Mesenchymal stem cell (in vitro differentiated cells and primary cell): ENCODE data around the gene MAPK12.
A peak's percentile ranks its signal among the peaks of the same experiment; 100 is the strongest.
"Not testable (repeated sequence)": the region's sequence is repeated elsewhere in the genome, so short reads cannot be mapped to it uniquely, and the experiment has no call there.

ENCODE experiments used
- DNase-seq: peaks from one replicate; pipeline ENCODE4 v3.0.0-alpha.2; 2013
- H2AFZ ChIP-seq: one replicate; pipeline ENCODE4 v1.6.1; 2013; ENCODE audit warnings: low read depth, mild to moderate bottlenecking, control low read depth, inconsistent platforms, low read length, moderate library complexity
- H2AK5ac ChIP-seq: 2 replicates; pipeline ENCODE4 v1.6.1; 2013; ENCODE audit warnings: low read length, moderate library complexity, mild to moderate bottlenecking, inconsistent platforms; ENCODE audit not compliant: severe bottlenecking
- H2BK120ac ChIP-seq: one replicate; pipeline ENCODE4 v1.6.1; 2013; ENCODE audit warnings: low read depth, mild to moderate bottlenecking, inconsistent platforms, low read length, moderate library complexity
- H2BK12ac ChIP-seq, 2 experiments: one replicate each; pipeline ENCODE4 v1.6.1; 2013; ENCODE audit warnings: inconsistent platforms in 2 of 2, low read length in 2 of 2, mild to moderate bottlenecking in 2 of 2, moderate library complexity in 2 of 2, control low read depth in 1 of 2
- H2BK15ac ChIP-seq: one replicate; pipeline ENCODE4 v1.6.1; 2013; ENCODE audit warnings: mild to moderate bottlenecking, low read depth, inconsistent platforms; ENCODE audit not compliant: poor library complexity, severe bottlenecking
- H2BK5ac ChIP-seq: 2 replicates; pipeline ENCODE4 v1.6.1; 2013; ENCODE audit warnings: low read depth, mild to moderate bottlenecking, low read length, control low read depth, inconsistent platforms; ENCODE audit not compliant: poor library complexity, severe bottlenecking
- H3K14ac ChIP-seq, 2 experiments: one replicate each; pipeline ENCODE4 v1.6.1; 2013; ENCODE audit warnings: inconsistent platforms in 2 of 2, low read length in 2 of 2, control low read depth in 1 of 2, mild to moderate bottlenecking in 1 of 2, moderate library complexity in 1 of 2
- H3K18ac ChIP-seq, 2 experiments: one replicate each; pipeline ENCODE4 v1.6.1; 2013; ENCODE audit warnings: inconsistent platforms in 2 of 2, low read length in 2 of 2, control low read depth in 1 of 2, low read depth in 1 of 2, mild to moderate bottlenecking in 1 of 2
- H3K23ac ChIP-seq, 2 experiments: one replicate each; pipeline ENCODE4 v1.6.1; 2013; ENCODE audit warnings: inconsistent platforms in 2 of 2, low read length in 2 of 2, mild to moderate bottlenecking in 2 of 2, moderate library complexity in 2 of 2, control low read depth in 1 of 2
- H3K27ac ChIP-seq: 2 replicates; pipeline ENCODE4 v1.5.1; 2013; ENCODE audit warnings: mild to moderate bottlenecking, moderate library complexity, low read length, control low read depth, inconsistent platforms; ENCODE audit not compliant: poor library complexity, severe bottlenecking
- H3K27me3 ChIP-seq, 2 experiments: 2 replicates each; pipeline versions ENCODE4 v1.6.1 to v1.7.0; 2013; ENCODE audit warnings: low read length in 2 of 2, mild to moderate bottlenecking in 2 of 2, moderate library complexity in 2 of 2, control low read depth in 1 of 2, inconsistent platforms in 1 of 2; ENCODE audit not compliant: control insufficient read depth in 1 of 2, insufficient read depth in 1 of 2
- H3K36me3 ChIP-seq, 2 experiments: 2 replicates each; pipeline versions ENCODE4 v1.6.1 to v1.7.0; 2013; ENCODE audit warnings: low read length in 2 of 2, control low read depth in 1 of 2, inconsistent platforms in 1 of 2, low read depth in 1 of 2, mild to moderate bottlenecking in 1 of 2; ENCODE audit not compliant: insufficient read depth in 2 of 2, control insufficient read depth in 1 of 2
- H3K4ac ChIP-seq, 2 experiments: one replicate each; pipeline ENCODE4 v1.6.1; 2013; ENCODE audit warnings: inconsistent platforms in 2 of 2, low read length in 2 of 2, mild to moderate bottlenecking in 2 of 2, moderate library complexity in 2 of 2, control low read depth in 1 of 2, low read depth in 1 of 2
- H3K4me1 ChIP-seq: 2 replicates; pipeline ENCODE4 v1.6.1; 2013; ENCODE audit warnings: low read depth, low read length, control low read depth; ENCODE audit not compliant: control insufficient read depth, insufficient read depth
- H3K4me2 ChIP-seq: 2 replicates; pipeline ENCODE4 v1.6.1; 2013; ENCODE audit warnings: low read length, mild to moderate bottlenecking, inconsistent platforms; ENCODE audit not compliant: poor library complexity, severe bottlenecking
- H3K4me3 ChIP-seq, 2 experiments: 2 replicates each; pipeline versions ENCODE4 v1.5.1 to v1.7.0; 2013; ENCODE audit warnings: low read length in 2 of 2, mild to moderate bottlenecking in 2 of 2, control low read depth in 1 of 2, low read depth in 1 of 2; ENCODE audit not compliant: insufficient read depth in 1 of 2
- H3K79me1 ChIP-seq: replicated peaks from 2 replicates; pipeline ENCODE4 v1.6.1; 2013; ENCODE audit warnings: mild to moderate bottlenecking, control low read depth, low read length, inconsistent platforms; ENCODE audit not compliant: poor library complexity, severe bottlenecking
- H3K9ac ChIP-seq: 2 replicates; pipeline ENCODE4 v1.7.0; 2013; ENCODE audit warnings: mild to moderate bottlenecking, low read length, moderate library complexity
- H3K9me3 ChIP-seq: 2 replicates; pipeline ENCODE4 v1.7.0; 2013; ENCODE audit warnings: mild to moderate bottlenecking, low read length; ENCODE audit not compliant: control insufficient read depth
- H4K8ac ChIP-seq: one replicate; pipeline ENCODE4 v1.6.1; 2013; ENCODE audit warnings: inconsistent platforms, mild to moderate bottlenecking, low read length, moderate library complexity
- H4K91ac ChIP-seq: one replicate; pipeline ENCODE4 v1.6.1; 2013; ENCODE audit warnings: mild to moderate bottlenecking, low read length, inconsistent platforms
- WGBS: methylation state at CpG from one replicate; pipeline ENCODE4 v1.1.7; 2013; ENCODE audit warnings: mixed read lengths; 5-methylcytosine and 5-hydroxymethylcytosine counted together

Gene MAPK12

GRCh38 chr22:50275181-50276055 lies 13.9 kb upstream of the MAPK12 start:
- H3K18ac ChIP-seq: no peak overlapping the region
- no peak overlapping the region for H2AFZ ChIP-seq
- no peak overlapping the region for H3K23ac ChIP-seq
- H3K14ac ChIP-seq: no peak overlapping the region
- H4K8ac ChIP-seq: no peak overlapping the region
- H2BK5ac ChIP-seq: no peak overlapping the region
- WGBS: 91% methylated on average over 43 of the region's 43 CpGs
- no peak overlapping the region for H4K91ac ChIP-seq
- no peaks in the 10 kb centered on the region for H3K9me3 ChIP-seq
- H3K27me3 ChIP-seq: no peaks in the 10 kb centered on the region
- peaks cover 63 to 74% of the 10 kb centered on the region in 2 experiments for H3K36me3 ChIP-seq
- peaks cover 33% of the 10 kb centered on the region for H3K4me1 ChIP-seq
- no peak overlapping the region for H2AK5ac ChIP-seq
- no peak for DNase-seq
- H3K27ac ChIP-seq: no peak overlapping the region
- H2BK12ac ChIP-seq: no peak overlapping the region
- H3K4me3 ChIP-seq: no peak overlapping the region
- H3K4ac ChIP-seq: no peak overlapping the region
- H3K9ac ChIP-seq: no peak overlapping the region
- no peak overlapping the region for H3K4me2 ChIP-seq
- no peak overlapping the region for H2BK15ac ChIP-seq
- H2BK120ac ChIP-seq: no peak overlapping the region
- peaks cover 11% of the 10 kb centered on the region for H3K79me1 ChIP-seq

GRCh38 chr22:50274771-50275170 lies 13.3 kb upstream of the MAPK12 start:
- H2BK12ac ChIP-seq: no peak overlapping the region
- H3K4me3 ChIP-seq: no peak overlapping the region
- H3K9me3 ChIP-seq: no peaks in the 10 kb centered on the region
- H3K4me2 ChIP-seq: no peak overlapping the region
- no peak overlapping the region for H3K18ac ChIP-seq
- H2AFZ ChIP-seq: no peak overlapping the region
- peaks cover 35% of the 10 kb centered on the region for H3K4me1 ChIP-seq
- peaks cover 59 to 68% of the 10 kb centered on the region in 2 experiments for H3K36me3 ChIP-seq
- no peak overlapping the region for H4K8ac ChIP-seq
- no peak overlapping the region for H3K27ac ChIP-seq
- no peak overlapping the region for H3K14ac ChIP-seq
- H2BK120ac ChIP-seq: no peak overlapping the region
- peaks cover 8% of the 10 kb centered on the region for H3K79me1 ChIP-seq
- H3K23ac ChIP-seq: no peak overlapping the region
- H2BK5ac ChIP-seq: no peak overlapping the region
- H4K91ac ChIP-seq: no peak overlapping the region
- no peak overlapping the region for H2AK5ac ChIP-seq
- DNase-seq: no peak
- H3K4ac ChIP-seq: no peak overlapping the region
- WGBS: 70% methylated on average over 7 of the region's 7 CpGs
- H3K27me3 ChIP-seq: no peaks in the 10 kb centered on the region
- H2BK15ac ChIP-seq: no peak overlapping the region
- H3K9ac ChIP-seq: no peak overlapping the region

- no peak overlapping the region for H3K23ac ChIP-seq
- H2BK5ac ChIP-seq: no peak overlapping the region
- no peak overlapping the region for H3K18ac ChIP-seq
- no peak overlapping the region for H2AK5ac ChIP-seq
- H2BK120ac ChIP-seq: no peak overlapping the region
- H4K8ac ChIP-seq: no peak overlapping the region
- H3K9ac ChIP-seq: no peak overlapping the region
- no peak overlapping the region for H3K4me3 ChIP-seq
- peaks cover 4% of the 10 kb centered on the region for H3K79me1 ChIP-seq
- H3K14ac ChIP-seq: no peak overlapping the region
- H2BK15ac ChIP-seq: no peak overlapping the region
- peak; percentile 70 for DNase-seq
- H3K27ac ChIP-seq: no peak overlapping the region
- no peaks in the 10 kb centered on the region for H3K9me3 ChIP-seq
- H3K4me1 ChIP-seq: peaks cover 39% of the 10 kb centered on the region
- no peak overlapping the region for H2AFZ ChIP-seq
- H3K36me3 ChIP-seq: peaks cover 55 to 63% of the 10 kb centered on the region in 2 experiments
- 97% methylated on average over 4 of the region's 7 CpGs for whole genome bisulfite sequencing
- H4K91ac ChIP-seq: no peak overlapping the region
- H3K27me3 ChIP-seq: no peaks in the 10 kb centered on the region
- no peak overlapping the region for H3K4ac ChIP-seq
- H3K4me2 ChIP-seq: no peak overlapping the region
- H2BK12ac ChIP-seq: no peak overlapping the region
Measured at GRCh38 chr22:50274311-50274710, 12.8 kb upstream of the MAPK12 start.

- H2BK5ac ChIP-seq, H3K79me1 ChIP-seq, H3K4me3 ChIP-seq, H3K9me3 ChIP-seq, H3K27me3 ChIP-seq, H3K27ac ChIP-seq, H3K23ac ChIP-seq, H4K8ac ChIP-seq, DNase-seq, H3K14ac ChIP-seq, H3K4ac ChIP-seq, H3K9ac ChIP-seq, H3K18ac ChIP-seq, H2BK15ac ChIP-seq, H2BK120ac ChIP-seq, H3K4me2 ChIP-seq, H2AFZ ChIP-seq, H2AK5ac ChIP-seq, H2BK12ac ChIP-seq, H4K91ac ChIP-seq: not testable (repeated sequence)
- peaks cover 38% of the 10 kb centered on the region for H3K4me1 ChIP-seq
- H3K36me3 ChIP-seq: peaks cover 49 to 58% of the 10 kb centered on the region in 2 experiments
- WGBS: 88% methylated on average over 10 of the region's 10 CpGs
Measured at GRCh38 chr22:50273781-50274180, 12.3 kb upstream of the MAPK12 start.
